ENCODE data around the gene JUP. TPM values are rescaled to one million over a fixed set of nuclear protein-coding genes. Genes with fewer than 3 reads are reported as not detected.

The JUP gene
- total and polyA plus RNA-seq, 10 of the 15 experiments (the other 5 are each of a cell fraction or from before 2014, with no cell fraction given) = 1.5 to 36.3 (median 11.6) TPM

GRCh38 chr17:41821776-41822175 is 35.3 kb upstream of the JUP start:
- no TSS peak for BruUV-seq (replicated peaks)
- in situ Hi-C loops (cut with MboI) = no loop called here

More at GRCh38 chr17:41821776-41822175, 35.3 kb upstream of the JUP start:
- Histone ChIP-seq H3K36me3 (ENCODE audit: control insufficient read depth in 2 of 2, insufficient read depth in 2 of 2, low read length in 1 of 2) (peaks cover 0 to 3% of the 10 kb centered on the region in 2 experiments; a peak in 1 of 4 replicates), H3K27me3 (replicated peaks in 1 of 2; ENCODE audit: control insufficient read depth in 2 of 2, insufficient read depth in 2 of 2, low read length in 1 of 2) (no peaks in the 10 kb centered on the region), H3K4me1 (ENCODE audit: control insufficient read depth, insufficient read depth, low read length) (peaks cover 9% of the 10 kb centered on the region), H3K9ac (ENCODE audit: control insufficient read depth, insufficient read depth, low read length) (no peak overlapping the region), H2AFZ (ENCODE audit: control insufficient read depth, low read depth, low read length) (no peak overlapping the region), H3K9me3 (replicated peaks; ENCODE audit: control insufficient read depth, insufficient read depth, low read length) (no peaks in the 10 kb centered on the region), H3K4me2 (ENCODE audit: control insufficient read depth, insufficient read depth) (no peak overlapping the region), H3K27ac (ENCODE audit: control insufficient read depth, insufficient read depth) (no peak overlapping the region), H4K20me1 (ENCODE audit: control insufficient read depth, insufficient read depth) (no peaks in the 10 kb centered on the region), H3K79me2 (ENCODE audit: control insufficient read depth, insufficient read depth, low read length) (no peaks in the 10 kb centered on the region), H3K4me3 (no peak overlapping the region)
- ChIA-PET POLR2A (no interaction called here), CTCF (no interaction called here), RAD21 (ENCODE audit: unreplicated experiment) (no interaction called here), SMC1A (ENCODE audit: uncharacterized antibody, unreplicated experiment) (no interaction called here)
- DNase-seq (ENCODE audit: low read depth, low spot score) (no peak), FAIRE-seq (no peak), ATAC-seq (no peak)
- 72% methylated on average over 11 of the region's 14 CpGs for WGBS (ENCODE audit: insufficient coverage, insufficient replicate concordance, low lambda C conversion rate, missing lambda C conversion rate)
- TF ChIP-seq SPI1 (IDR thresholded peaks at IDR 0.05; ENCODE audit: borderline replicate concordance, insufficient read depth, low read depth, low read length) = no peak
- no peak for TF ChIP-seq DPF2 (IDR thresholded peaks at IDR 0.05)
- TF ChIP-seq SUZ12 (IDR thresholded peaks at IDR 0.05; ENCODE audit: unreplicated experiment) = no peak
- no peak for TF ChIP-seq IKZF1 (conservative IDR thresholded peaks at IDR 0.05)
- no peak for TF ChIP-seq RBBP5 (conservative IDR thresholded peaks at IDR 0.05)
- no peak for TF ChIP-seq MLLT1 (IDR thresholded peaks at IDR 0.05)
- no peak for TF ChIP-seq GATAD2B (conservative IDR thresholded peaks at IDR 0.05; ENCODE audit: low read depth)
- no peak for TF ChIP-seq HDAC6 (IDR thresholded peaks at IDR 0.05; ENCODE audit: unreplicated experiment)
- TF ChIP-seq TCF12 (IDR thresholded peaks at IDR 0.05; ENCODE audit: low read depth, low read length) = no peak
- no peak for TF ChIP-seq FOXM1 (IDR thresholded peaks at IDR 0.05; ENCODE audit: low read depth, low read length)
- TF ChIP-seq FOS (IDR thresholded peaks at IDR 0.05; ENCODE audit: borderline replicate concordance, extremely low read depth, insufficient read length) = no peak
- TF ChIP-seq SIN3A (IDR thresholded peaks at IDR 0.05; ENCODE audit: low read depth, low read length) = no peak
- intact Hi-C loops (cut with micrococcal nuclease; ENCODE audit: unreplicated experiment) = no loop called here

Measured in GM12878 (cell line).